ENCODE data around the gene RPRD1B. TPM values are rescaled to one million over a fixed set of nuclear protein-coding genes. Genes with fewer than 3 reads are reported as not detected.

The RPRD1B gene
- total RNA-seq, 2 experiments from 2014 or later, result 54.8 to 55.7 TPM

DNA sequence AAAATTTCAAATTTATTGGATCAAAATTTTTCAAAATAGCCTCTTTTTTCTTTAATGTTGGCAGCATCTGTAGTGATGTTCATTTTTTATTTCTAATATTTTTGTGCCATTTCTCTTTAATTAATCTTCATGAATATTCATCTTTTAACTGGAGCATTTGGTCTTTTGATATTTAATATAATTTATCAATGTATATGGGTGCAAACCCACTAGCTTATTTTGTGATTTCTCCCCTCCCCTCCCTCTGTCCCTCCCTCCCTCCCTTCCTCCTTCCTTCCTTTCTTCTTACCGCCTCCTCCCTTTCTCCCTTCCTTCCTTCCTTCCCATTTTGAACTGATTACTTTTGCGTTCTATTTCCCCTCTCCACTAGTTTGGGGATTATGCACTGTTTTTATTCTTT is 82.3 kb downstream of the RPRD1B start:
- no peaks in the 10 kb centered on the region for H3K9me3 Mint-ChIP-seq
- DNase-seq (no peak), ATAC-seq (ENCODE audit: poor library complexity) (no peak)
- ChIA-PET CTCF (no interaction called here), POLR2A (no interaction called here)
- no peaks in the 10 kb centered on the region for H3K27me3 Mint-ChIP-seq
- no peak overlapping the region for H3K27ac Mint-ChIP-seq
- TF ChIP-seq, protein P1, sequence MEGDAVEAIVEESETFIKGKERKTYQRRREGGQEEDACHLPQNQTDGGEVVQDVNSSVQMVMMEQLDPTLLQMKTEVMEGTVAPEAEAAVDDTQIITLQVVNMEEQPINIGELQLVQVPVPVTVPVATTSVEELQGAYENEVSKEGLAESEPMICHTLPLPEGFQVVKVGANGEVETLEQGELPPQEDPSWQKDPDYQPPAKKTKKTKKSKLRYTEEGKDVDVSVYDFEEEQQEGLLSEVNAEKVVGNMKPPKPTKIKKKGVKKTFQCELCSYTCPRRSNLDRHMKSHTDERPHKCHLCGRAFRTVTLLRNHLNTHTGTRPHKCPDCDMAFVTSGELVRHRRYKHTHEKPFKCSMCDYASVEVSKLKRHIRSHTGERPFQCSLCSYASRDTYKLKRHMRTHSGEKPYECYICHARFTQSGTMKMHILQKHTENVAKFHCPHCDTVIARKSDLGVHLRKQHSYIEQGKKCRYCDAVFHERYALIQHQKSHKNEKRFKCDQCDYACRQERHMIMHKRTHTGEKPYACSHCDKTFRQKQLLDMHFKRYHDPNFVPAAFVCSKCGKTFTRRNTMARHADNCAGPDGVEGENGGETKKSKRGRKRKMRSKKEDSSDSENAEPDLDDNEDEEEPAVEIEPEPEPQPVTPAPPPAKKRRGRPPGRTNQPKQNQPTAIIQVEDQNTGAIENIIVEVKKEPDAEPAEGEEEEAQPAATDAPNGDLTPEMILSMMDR (IDR thresholded peaks at IDR 0.05), result no peak
- Histone ChIP-seq H3K4me3 (ENCODE audit: low read length) (no peak overlapping the region), H3K9me3 (ENCODE audit: control insufficient read depth in 1 of 2, insufficient read depth in 1 of 2, low read length in 2 of 2) (no peaks in the 10 kb centered on the region), H3K4me1 (ENCODE audit: insufficient read depth, low read length) (no peaks in the 10 kb centered on the region), H3K27me3 (ENCODE audit: control insufficient read depth in 1 of 2, insufficient read depth in 2 of 2, low read length in 2 of 2) (no peaks in the 10 kb centered on the region), H3K36me3 (ENCODE audit: insufficient read depth, low read length) (no peaks in the 10 kb centered on the region), H3K27ac (ENCODE audit: low read depth in 1 of 2, low read length in 2 of 2) (no peak overlapping the region)
- H3K4me1 Mint-ChIP-seq (ENCODE audit: low read depth), result no peaks in the 10 kb centered on the region
- intact Hi-C loops (cut with DNase I, micrococcal nuclease), result no loop called here
- no peaks in the 10 kb centered on the region for H3K36me3 Mint-ChIP-seq (ENCODE audit: low read depth)
- H3K4me3 Mint-ChIP-seq, result no peak overlapping the region

DNA sequence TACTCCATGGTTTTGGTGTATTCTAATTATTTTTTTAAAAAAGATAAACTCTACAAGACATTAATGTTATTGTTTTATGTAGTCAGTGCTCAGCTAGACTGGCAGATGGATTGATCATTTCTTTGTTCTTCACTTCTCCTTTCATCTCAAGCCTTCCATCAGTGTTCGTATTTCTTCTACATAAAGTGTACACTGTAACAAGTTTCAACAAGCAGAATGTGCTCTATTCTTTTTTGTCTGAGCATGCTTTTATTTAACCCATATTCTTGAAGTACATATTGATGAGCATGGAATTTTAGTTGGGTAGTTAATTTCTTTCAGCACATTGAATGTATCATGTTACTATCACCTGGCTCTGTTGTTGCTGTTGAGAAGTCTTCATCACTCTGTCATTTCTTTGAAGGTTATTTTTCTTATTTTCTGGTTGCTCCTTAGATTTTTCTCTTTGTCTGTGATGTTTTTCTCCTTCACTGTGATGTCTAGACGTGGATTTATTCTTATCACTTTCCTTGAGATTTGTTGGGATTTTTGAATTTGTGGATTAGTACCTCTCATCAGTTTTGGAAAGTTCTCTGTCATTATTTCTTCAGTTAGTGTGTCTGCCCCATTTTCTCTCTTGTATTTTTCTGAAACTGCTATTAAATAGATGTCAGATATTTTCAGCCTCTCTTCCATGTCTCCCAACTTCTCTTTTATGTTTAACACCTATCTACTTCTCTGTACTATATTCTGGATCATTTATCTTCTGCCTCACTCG is 83.0 kb downstream of the RPRD1B start:
- no peaks in the 10 kb centered on the region for H3K36me3 ChIP-seq (ENCODE audit: insufficient read depth, low read length)

DNA sequence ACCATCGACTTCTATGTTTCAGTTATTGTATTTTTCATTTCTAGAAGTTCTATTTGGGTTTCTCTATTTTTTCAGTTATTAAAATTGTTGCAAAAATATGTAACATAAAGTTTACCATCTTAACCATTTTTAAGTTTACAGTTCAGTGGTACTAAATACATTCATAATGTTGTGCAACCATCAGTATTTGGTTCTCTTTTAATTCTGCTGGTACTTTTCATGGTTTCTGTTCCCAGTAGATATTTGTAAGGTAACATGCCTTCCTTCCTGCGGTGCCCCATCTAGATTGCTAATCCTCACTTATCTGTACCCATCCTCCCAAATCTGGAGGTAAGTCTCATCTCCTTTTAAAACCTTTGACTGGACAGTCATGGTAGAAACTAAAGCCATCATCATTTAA is 83.7 kb downstream of the RPRD1B start:
- no peaks in the 10 kb centered on the region for H3K9me3 ChIP-seq (ENCODE audit: control insufficient read depth in 1 of 2, insufficient read depth in 1 of 2, low read length in 2 of 2)
- no peaks in the 10 kb centered on the region for H3K36me3 ChIP-seq (ENCODE audit: insufficient read depth, low read length)
- no peaks in the 10 kb centered on the region for H3K4me1 Mint-ChIP-seq (ENCODE audit: low read depth)
- H3K4me3 ChIP-seq (ENCODE audit: low read length), result no peak overlapping the region
- H3K4me1 ChIP-seq (ENCODE audit: insufficient read depth, low read length), result no peaks in the 10 kb centered on the region
- no peak overlapping the region for H3K4me3 Mint-ChIP-seq
- H3K36me3 Mint-ChIP-seq (ENCODE audit: low read depth), result no peaks in the 10 kb centered on the region
- H3K9me3 Mint-ChIP-seq, result no peaks in the 10 kb centered on the region
- ATAC-seq (ENCODE audit: poor library complexity) (no peak), DNase-seq (no peak)
- intact Hi-C loops (cut with DNase I, micrococcal nuclease), result no loop called here
- ChIA-PET POLR2A (no interaction called here), CTCF (no interaction called here)
- H3K27me3 Mint-ChIP-seq, result no peaks in the 10 kb centered on the region
- TF ChIP-seq, protein P1 (IDR thresholded peaks at IDR 0.05), result no peak
- H3K27ac Mint-ChIP-seq, result no peak overlapping the region
- no peak overlapping the region for H3K27ac ChIP-seq (ENCODE audit: low read depth in 1 of 2, low read length in 2 of 2)
- no peaks in the 10 kb centered on the region for H3K27me3 ChIP-seq (ENCODE audit: control insufficient read depth in 1 of 2, insufficient read depth in 2 of 2, low read length in 2 of 2)

More for the DNA sequence above, 83.0 kb downstream of the RPRD1B start:
- no peaks in the 10 kb centered on the region for H3K36me3 Mint-ChIP-seq (ENCODE audit: low read depth)
- no peaks in the 10 kb centered on the region for H3K4me1 Mint-ChIP-seq (ENCODE audit: low read depth)
- no peaks in the 10 kb centered on the region for H3K4me1 ChIP-seq (ENCODE audit: insufficient read depth, low read length)
- CTCF ChIA-PET, result no interaction called here
- no peaks in the 10 kb centered on the region for H3K27me3 Mint-ChIP-seq
- no peak overlapping the region for H3K27ac ChIP-seq (ENCODE audit: low read depth in 1 of 2, low read length in 2 of 2)
- TF ChIP-seq, protein P1 (IDR thresholded peaks at IDR 0.05), result no peak
- no peak overlapping the region for H3K4me3 Mint-ChIP-seq
- no peaks in the 10 kb centered on the region for H3K9me3 Mint-ChIP-seq
- ATAC-seq (ENCODE audit: poor library complexity), result no peak
- DNase-seq, result no peak
- H3K27me3 ChIP-seq (ENCODE audit: control insufficient read depth in 1 of 2, insufficient read depth in 2 of 2, low read length in 2 of 2), result no peaks in the 10 kb centered on the region
- intact Hi-C loops (cut with DNase I, micrococcal nuclease), result no loop called here
- H3K27ac Mint-ChIP-seq, result no peak overlapping the region
- H3K9me3 ChIP-seq (ENCODE audit: control insufficient read depth in 1 of 2, insufficient read depth in 1 of 2, low read length in 2 of 2), result no peaks in the 10 kb centered on the region
- no peak overlapping the region for H3K4me3 ChIP-seq (ENCODE audit: low read length)
- POLR2A ChIA-PET, result no interaction called here

All from CD4-positive, alpha-beta T cell (primary cell).